Occipital lobe (tissue), 3 donors: ENCODE data around the gene TAT. TPM values are rescaled to one million over a fixed set of nuclear protein-coding genes. Genes with fewer than 3 reads are reported as not detected.

Experiments
- DNase-seq: peaks from one replicate; lab custom pipeline; 2025; lab: John Stamatoyannopoulos, UW
- small RNA-seq: library from RNA; depleted of rRNA; stranded (forward); fragments of <200 nt; gene quantifications from one replicate; pipeline ENCODE3, GENCODE V24; 2014
- total RNA-seq: library from RNA; depleted of rRNA; stranded (reverse); fragments of >200 nt; gene quantifications from one replicate; pipeline ENCODE4 v1.2.3, GENCODE V29; 2014

TAT gene
- total RNA-seq, 1 donor from 2014 or later: 0.31 TPM

DNA sequence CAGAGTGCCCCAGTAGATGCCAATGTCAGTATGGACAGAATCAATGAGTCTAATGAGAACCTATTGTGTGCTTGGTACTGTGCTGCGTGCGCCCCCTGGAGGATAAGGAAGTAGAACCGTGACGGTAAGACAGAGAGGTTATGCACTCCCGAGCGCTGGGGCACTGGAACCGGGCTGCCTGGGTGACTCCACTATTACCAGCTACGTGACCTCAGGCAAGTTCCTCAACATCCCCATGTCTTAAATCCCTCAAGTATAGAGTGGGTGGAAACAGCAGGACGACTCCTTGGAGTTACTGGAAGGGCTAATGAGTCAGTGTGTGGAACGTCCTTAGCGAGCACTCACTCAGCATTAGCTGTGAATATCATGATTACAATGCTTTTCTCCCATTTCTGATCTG, 34.5 kb downstream of the TAT start:
- DNase-seq: no peak

DNA sequence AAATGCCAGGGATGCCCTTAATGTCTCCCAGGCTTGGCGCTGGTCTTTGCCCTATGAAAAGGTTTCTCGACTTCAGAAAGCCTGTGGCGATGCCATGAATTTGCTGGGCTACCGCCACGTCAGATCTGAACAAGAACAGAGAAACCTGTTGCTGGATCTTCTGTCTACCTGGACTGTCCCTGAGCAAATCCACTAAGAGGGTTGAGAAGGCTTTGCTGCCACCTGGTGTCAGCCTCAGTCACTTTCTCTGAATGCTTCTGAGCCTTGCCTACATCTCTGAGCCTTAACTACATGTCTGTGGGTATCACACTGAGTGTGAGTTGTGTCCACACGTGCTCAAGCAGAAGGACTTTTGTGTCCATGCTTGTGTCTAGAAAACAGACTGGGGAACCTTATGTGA, 39.2 kb downstream of the TAT start:
- no peak for DNase-seq

- no peak for DNase-seq
These were observed 40.0 kb downstream of the TAT start for GRCh38 chr16:71536752-71537499.

DNA sequence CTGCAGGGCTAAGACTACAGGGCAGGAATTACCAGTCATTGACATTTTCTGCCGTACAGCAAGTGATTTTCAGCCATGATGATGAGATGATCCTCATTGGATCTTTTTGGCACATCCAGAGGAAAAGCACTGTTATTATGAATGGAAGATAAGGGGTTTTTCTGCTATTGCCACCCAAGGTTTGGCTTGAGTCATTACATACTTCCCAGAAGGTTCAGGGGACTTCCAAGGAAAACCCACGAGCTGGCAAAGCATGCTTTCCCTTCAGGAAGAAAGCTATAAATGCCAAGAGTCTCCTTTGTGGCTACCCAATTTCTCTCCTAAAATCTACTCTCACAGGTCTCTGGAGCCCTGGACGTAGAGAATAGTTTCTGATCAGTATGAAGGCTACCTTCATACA, 44.5 kb downstream of the TAT start:
- DNase-seq: no peak

GRCh38 chr16:71528863-71529262, 48.0 kb downstream of the TAT start:
- DNase-seq: no peak

GRCh38 chr16:71528257-71528656, 48.6 kb downstream of the TAT start:
- no peak for DNase-seq

GRCh38 chr16:71526111-71526631, 50.7 kb downstream of the TAT start, which contains the start of gene CHST4:
CHST4 (plus strand) TSS chr16:71526426; CDS start chr16:71536678, 10,252 bp downstream.
- no peak for DNase-seq

- no peak for DNase-seq
These were observed 52.0 kb downstream of the TAT start for GRCh38 chr16:71524566-71525553.

- no peak for DNase-seq
These were observed 56.3 kb downstream of the TAT start for GRCh38 chr16:71520550-71520949.

Small RNA genes lying within 50 kb of the gene (small RNA-seq; reads per million reads assigned to genes)
- not detected for gene RNU6-1061P

Other genes starting within 250 kb of the TAT start
- gene CALB2, start 218.4 kb downstream of the TAT start, total RNA-seq: 9.2 TPM
- not detected for gene TLE7, start 135.0 kb downstream of the TAT start, total RNA-seq
- 23.4 TPM for gene ZNF23, start 114.8 kb downstream of the TAT start, total RNA-seq
- gene ZNF19, start 87.8 kb downstream of the TAT start, total RNA-seq: 8.7 TPM
- gene CHST4, start 50.7 kb downstream of the TAT start, total RNA-seq: not detected
- 0.47 TPM for gene MARVELD3, start 49.1 kb upstream of the TAT start, total RNA-seq
- gene PHLPP2, start 147.6 kb upstream of the TAT start, total RNA-seq: 27.0 TPM
- gene AP1G1, start 231.7 kb upstream of the TAT start, total RNA-seq: 119 TPM